ENCODE measurements around the gene ADARB1.
A peak's percentile ranks its signal among the peaks of the same experiment; 100 is the strongest.

ADARB1 gene

GRCh38 chr21:45078877-45079281 is 4.5 kb downstream of the ADARB1 start:
- Histone ChIP-seq H2AFZ (ENCODE audit: low read depth, low read length) (no peak overlapping the region), H3K14ac (ENCODE audit: low read length in 2 of 2) (no peak overlapping the region), H3K9me3 (ENCODE audit: control insufficient read depth, low read length) (no peaks in the 10 kb centered on the region), H2BK120ac (ENCODE audit: low read depth, low read length) (no peak overlapping the region), H3K9ac (ENCODE audit: low read length) (peak overlapping the region; percentile 24), H2AK5ac (ENCODE audit: low read length, severe bottlenecking) (no peak overlapping the region), H3K4ac (ENCODE audit: low read depth in 1 of 2, low read length in 2 of 2) (no peak overlapping the region), H2BK5ac (ENCODE audit: low read depth, low read length, poor library complexity, severe bottlenecking) (no peak overlapping the region), H3K4me2 (ENCODE audit: low read length, poor library complexity, severe bottlenecking) (no peak overlapping the region), H2BK15ac (ENCODE audit: low read depth, poor library complexity, severe bottlenecking) (no peak overlapping the region), H4K91ac (ENCODE audit: low read length) (no peak overlapping the region), H3K27me3 (ENCODE audit: control insufficient read depth in 1 of 2, insufficient read depth in 1 of 2, low read length in 2 of 2) (no peaks in the 10 kb centered on the region), H3K18ac (ENCODE audit: low read depth in 1 of 2, low read length in 2 of 2) (no peak overlapping the region), H3K27ac (ENCODE audit: low read length, poor library complexity, severe bottlenecking) (no peak overlapping the region), H3K4me1 (ENCODE audit: control insufficient read depth, insufficient read depth, low read depth, low read length) (peaks cover 10% of the 10 kb centered on the region), H3K79me1 (replicated peaks; ENCODE audit: low read length, poor library complexity, severe bottlenecking) (peaks cover 15% of the 10 kb centered on the region), H3K36me3 (ENCODE audit: control insufficient read depth in 1 of 2, insufficient read depth in 2 of 2, low read depth in 1 of 2, low read length in 2 of 2) (peaks cover 0 to 6% of the 10 kb centered on the region in 2 experiments), H3K4me3 (ENCODE audit: insufficient read depth in 1 of 2, low read depth in 1 of 2, low read length in 2 of 2) (no peak overlapping the region), H4K8ac (ENCODE audit: low read length) (no peak overlapping the region), H3K23ac (ENCODE audit: low read length in 2 of 2) (no peak overlapping the region), H2BK12ac (ENCODE audit: low read length in 2 of 2) (no peak overlapping the region)
- peak; percentile 33 for DNase-seq
- WGBS, result 83% methylated on average over 2 of the region's 2 CpGs

DNA sequence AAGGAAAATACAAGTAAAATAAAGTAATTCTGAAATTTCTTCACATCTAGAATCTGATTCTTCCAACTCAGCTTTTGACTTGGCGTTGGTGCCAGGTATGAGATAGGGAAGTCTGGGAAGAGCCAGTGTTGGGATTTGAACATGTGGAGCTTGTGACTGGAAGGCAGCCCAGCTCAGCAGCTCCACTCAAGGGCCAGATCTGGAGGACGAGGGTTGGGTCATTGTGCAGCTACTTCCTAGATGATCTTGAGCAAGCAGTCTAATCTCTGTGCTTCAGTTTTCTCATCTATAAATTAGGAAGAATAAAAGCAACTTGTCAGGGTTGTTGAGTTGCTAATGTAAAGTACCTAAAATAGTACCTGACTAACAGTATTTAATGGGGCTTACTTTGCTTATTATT is 5.0 kb downstream of the ADARB1 start:
- H3K36me3 ChIP-seq (ENCODE audit: control insufficient read depth in 1 of 2, insufficient read depth in 2 of 2, low read depth in 1 of 2, low read length in 2 of 2), result peaks cover 0 to 6% of the 10 kb centered on the region in 2 experiments
- no peak overlapping the region for H3K9ac ChIP-seq (ENCODE audit: low read length)
- H2BK5ac ChIP-seq (ENCODE audit: low read depth, low read length, poor library complexity, severe bottlenecking), result no peak overlapping the region
- H3K14ac ChIP-seq (ENCODE audit: low read length in 2 of 2), result no peak overlapping the region
- H3K23ac ChIP-seq (ENCODE audit: low read length in 2 of 2), result no peak overlapping the region
- H3K4me3 ChIP-seq (ENCODE audit: insufficient read depth in 1 of 2, low read depth in 1 of 2, low read length in 2 of 2), result no peak overlapping the region
- WGBS, result 89% methylated on average over 2 of the region's 2 CpGs
- no peak overlapping the region for H3K27ac ChIP-seq (ENCODE audit: low read length, poor library complexity, severe bottlenecking)
- no peak overlapping the region for H3K4ac ChIP-seq (ENCODE audit: low read depth in 1 of 2, low read length in 2 of 2)
- H4K91ac ChIP-seq (ENCODE audit: low read length), result no peak overlapping the region
- H2BK12ac ChIP-seq (ENCODE audit: low read length in 2 of 2), result no peak overlapping the region
- H2BK120ac ChIP-seq (ENCODE audit: low read depth, low read length), result no peak overlapping the region
- H3K18ac ChIP-seq (ENCODE audit: low read depth in 1 of 2, low read length in 2 of 2), result no peak overlapping the region
- H3K27me3 ChIP-seq (ENCODE audit: control insufficient read depth in 1 of 2, insufficient read depth in 1 of 2, low read length in 2 of 2), result no peaks in the 10 kb centered on the region
- H2BK15ac ChIP-seq (ENCODE audit: low read depth, poor library complexity, severe bottlenecking), result no peak overlapping the region
- no peaks in the 10 kb centered on the region for H3K9me3 ChIP-seq (ENCODE audit: control insufficient read depth, low read length)
- H4K8ac ChIP-seq (ENCODE audit: low read length), result no peak overlapping the region
- peaks cover 11% of the 10 kb centered on the region for H3K4me1 ChIP-seq (ENCODE audit: control insufficient read depth, insufficient read depth, low read depth, low read length)
- DNase-seq, result no peak
- H3K79me1 ChIP-seq (replicated peaks; ENCODE audit: low read length, poor library complexity, severe bottlenecking), result peaks cover 18% of the 10 kb centered on the region
- no peak overlapping the region for H2AK5ac ChIP-seq (ENCODE audit: low read length, severe bottlenecking)
- no peak overlapping the region for H2AFZ ChIP-seq (ENCODE audit: low read depth, low read length)
- H3K4me2 ChIP-seq (ENCODE audit: low read length, poor library complexity, severe bottlenecking), result no peak overlapping the region

GRCh38 chr21:45080232-45080631 is 5.9 kb downstream of the ADARB1 start:
- Histone ChIP-seq H3K18ac (ENCODE audit: low read depth in 1 of 2, low read length in 2 of 2) (no peak overlapping the region), H2AFZ (ENCODE audit: low read depth, low read length) (no peak overlapping the region), H3K23ac (ENCODE audit: low read length in 2 of 2) (no peak overlapping the region), H3K9ac (ENCODE audit: low read length) (no peak overlapping the region), H3K4me2 (ENCODE audit: low read length, poor library complexity, severe bottlenecking) (no peak overlapping the region), H3K14ac (ENCODE audit: low read length in 2 of 2) (no peak overlapping the region), H4K8ac (ENCODE audit: low read length) (no peak overlapping the region), H3K36me3 (ENCODE audit: control insufficient read depth in 1 of 2, insufficient read depth in 2 of 2, low read depth in 1 of 2, low read length in 2 of 2) (peaks cover 0 to 6% of the 10 kb centered on the region in 2 experiments), H3K79me1 (replicated peaks; ENCODE audit: low read length, poor library complexity, severe bottlenecking) (peaks cover 19% of the 10 kb centered on the region), H2BK12ac (ENCODE audit: low read length in 2 of 2) (no peak overlapping the region), H4K91ac (ENCODE audit: low read length) (no peak overlapping the region), H2AK5ac (ENCODE audit: low read length, severe bottlenecking) (no peak overlapping the region), H3K9me3 (ENCODE audit: control insufficient read depth, low read length) (no peaks in the 10 kb centered on the region), H3K27ac (ENCODE audit: low read length, poor library complexity, severe bottlenecking) (no peak overlapping the region), H2BK15ac (ENCODE audit: low read depth, poor library complexity, severe bottlenecking) (no peak overlapping the region), H3K27me3 (ENCODE audit: control insufficient read depth in 1 of 2, insufficient read depth in 1 of 2, low read length in 2 of 2) (no peaks in the 10 kb centered on the region), H3K4ac (ENCODE audit: low read depth in 1 of 2, low read length in 2 of 2) (no peak overlapping the region), H3K4me1 (ENCODE audit: control insufficient read depth, insufficient read depth, low read depth, low read length) (peaks cover 7% of the 10 kb centered on the region), H3K4me3 (ENCODE audit: insufficient read depth in 1 of 2, low read depth in 1 of 2, low read length in 2 of 2) (no peak overlapping the region), H2BK5ac (ENCODE audit: low read depth, low read length, poor library complexity, severe bottlenecking) (no peak overlapping the region), H2BK120ac (ENCODE audit: low read depth, low read length) (no peak overlapping the region)
- WGBS, result 78% methylated on average over 5 of the region's 5 CpGs
- no peak for DNase-seq

GRCh38 chr21:45080639-45081414 is 6.4 kb downstream of the ADARB1 start:
- H3K18ac ChIP-seq (ENCODE audit: low read depth in 1 of 2, low read length in 2 of 2), result no peak overlapping the region
- H3K27me3 ChIP-seq (ENCODE audit: control insufficient read depth in 1 of 2, insufficient read depth in 1 of 2, low read length in 2 of 2), result peaks cover 0 to 2% of the 10 kb centered on the region in 2 experiments
- H3K79me1 ChIP-seq (replicated peaks; ENCODE audit: low read length, poor library complexity, severe bottlenecking), result peaks cover 17% of the 10 kb centered on the region
- H3K9ac ChIP-seq (ENCODE audit: low read length), result no peak overlapping the region
- no peak overlapping the region for H4K91ac ChIP-seq (ENCODE audit: low read length)
- 26% methylated on average over 7 of the region's 8 CpGs for WGBS
- no peak overlapping the region for H3K14ac ChIP-seq (ENCODE audit: low read length in 2 of 2)
- no peak overlapping the region for H2BK12ac ChIP-seq (ENCODE audit: low read length in 2 of 2)
- H3K4me3 ChIP-seq (ENCODE audit: insufficient read depth in 1 of 2, low read depth in 1 of 2, low read length in 2 of 2), result no peak overlapping the region
- peak; percentile 87 for DNase-seq
- H4K8ac ChIP-seq (ENCODE audit: low read length), result no peak overlapping the region
- peaks cover 0 to 6% of the 10 kb centered on the region in 2 experiments for H3K36me3 ChIP-seq (ENCODE audit: control insufficient read depth in 1 of 2, insufficient read depth in 2 of 2, low read depth in 1 of 2, low read length in 2 of 2)
- no peak overlapping the region for H3K4me2 ChIP-seq (ENCODE audit: low read length, poor library complexity, severe bottlenecking)
- no peak overlapping the region for H2BK15ac ChIP-seq (ENCODE audit: low read depth, poor library complexity, severe bottlenecking)
- H2AFZ ChIP-seq (ENCODE audit: low read depth, low read length), result no peak overlapping the region
- H3K23ac ChIP-seq (ENCODE audit: low read length in 2 of 2), result no peak overlapping the region
- no peaks in the 10 kb centered on the region for H3K9me3 ChIP-seq (ENCODE audit: control insufficient read depth, low read length)
- no peak overlapping the region for H2BK5ac ChIP-seq (ENCODE audit: low read depth, low read length, poor library complexity, severe bottlenecking)
- peaks cover 5% of the 10 kb centered on the region for H3K4me1 ChIP-seq (ENCODE audit: control insufficient read depth, insufficient read depth, low read depth, low read length)
- no peak overlapping the region for H3K27ac ChIP-seq (ENCODE audit: low read length, poor library complexity, severe bottlenecking)
- H2BK120ac ChIP-seq (ENCODE audit: low read depth, low read length), result no peak overlapping the region
- no peak overlapping the region for H3K4ac ChIP-seq (ENCODE audit: low read depth in 1 of 2, low read length in 2 of 2)
- H2AK5ac ChIP-seq (ENCODE audit: low read length, severe bottlenecking), result no peak overlapping the region
